CD4-positive, alpha-beta T cell (primary cell): Measurements from ENCODE around the gene NPAS3. TPM values are rescaled to one million over a fixed set of nuclear protein-coding genes. Genes with fewer than 3 reads are reported as not detected.

Experiments
- ATAC-seq: fragments of 200-7000 bp; cut with Tn5 transposase; one replicate; pipeline ENCODE4 v1.10.0; 2022; ENCODE audit warnings: mild to moderate bottlenecking; ENCODE audit not compliant: poor library complexity
- CTCF ChIA-PET: fragments of 350-600 bp; sonication (Branson Sonifier 250); formaldehyde crosslinking; loops from one replicate; lab custom pipeline; 2021; ENCODE audit warnings: antibody characterized with exemption, inconsistent platforms; lab: Charles Lee
- POLR2A ChIA-PET: fragments of 350-600 bp; sonication (Branson Sonifier 250); formaldehyde crosslinking; loops from one replicate; lab custom pipeline; 2021; ENCODE audit warnings: antibody characterized with exemption, inconsistent platforms; lab: Charles Lee
- DNase-seq, 14 experiments: peaks; one replicate each; pipeline ENCODE4 v3.0.0-alpha.2; 2013 to 2020; ENCODE audit warnings: mixed read lengths in 2 of 14
- H3K27ac ChIP-seq, 2 donors: one replicate each; pipeline versions ENCODE4 v1.5.1 to v1.7.0; 2013; ENCODE audit warnings: low read length in 2 of 2, low read depth in 1 of 2, mild to moderate bottlenecking in 1 of 2
- H3K27me3 ChIP-seq, 2 experiments: 1 replicate in 1 of 2; 2 replicates in 1 of 2; pipeline versions ENCODE4 v1.6.1 to v1.7.0; 2013; ENCODE audit warnings: low read length in 2 of 2, control low read depth in 1 of 2, mild to moderate bottlenecking in 1 of 2, moderate library complexity in 1 of 2; ENCODE audit not compliant: insufficient read depth in 2 of 2, control insufficient read depth in 1 of 2
- H3K36me3 ChIP-seq: one replicate; pipeline ENCODE4 v1.6.1; 2013; ENCODE audit warnings: low read length, control low read depth; ENCODE audit not compliant: insufficient read depth
- H3K4me1 ChIP-seq: one replicate; pipeline ENCODE4 v1.6.1; 2013; ENCODE audit warnings: low read length, control low read depth; ENCODE audit not compliant: insufficient read depth
- H3K4me3 ChIP-seq: one replicate; pipeline ENCODE4 v1.5.1; 2013; ENCODE audit warnings: mild to moderate bottlenecking, low read length, moderate library complexity
- H3K9me3 ChIP-seq, 2 experiments: 1 replicate in 1 of 2; 2 replicates in 1 of 2; pipeline versions ENCODE4 v1.6.1 to v1.7.0; 2013; ENCODE audit warnings: low read length in 2 of 2, mild to moderate bottlenecking in 2 of 2, control low read depth in 1 of 2, moderate library complexity in 1 of 2; ENCODE audit not compliant: control insufficient read depth in 1 of 2, insufficient read depth in 1 of 2
- H3K27ac Mint-ChIP-seq: one replicate; pipeline ENCODE4 v1.8.0; 2020; ENCODE audit warnings: mixed read lengths
- H3K27me3 Mint-ChIP-seq: one replicate; pipeline ENCODE4 v1.8.0; 2021; ENCODE audit warnings: mixed read lengths
- H3K36me3 Mint-ChIP-seq: one replicate; pipeline ENCODE4 v1.8.0; 2021; ENCODE audit warnings: low read depth, mixed read lengths
- H3K4me1 Mint-ChIP-seq: one replicate; pipeline ENCODE4 v1.8.0; 2021; ENCODE audit warnings: low read depth, mixed read lengths
- H3K4me3 Mint-ChIP-seq: one replicate; pipeline ENCODE4 v1.8.0; 2020; ENCODE audit warnings: mild to moderate bottlenecking, mixed read lengths
- H3K9me3 Mint-ChIP-seq: one replicate; pipeline ENCODE4 v1.8.0; 2020; ENCODE audit warnings: mixed read lengths
- CTCF ChIP-seq: fragments of 200-600 bp; IDR thresholded peaks from one replicate; pipeline ENCODE4 v1.8.0; 2022; ENCODE audit warnings: antibody characterized with exemption, mild to moderate bottlenecking
- intact Hi-C, 2 experiments: fragments of 100-400 bp; cut with DNase I in 1 of 2; cut with micrococcal nuclease in 1 of 2; formaldehyde crosslinking; loops; one replicate each; pipeline versions ENCODE4 v1.15.1 to v1.9.0; 2023 to 2025; cut with DNase I, micrococcal nuclease
- total RNA-seq, 174 experiments: library from RNA in 2 of 174; stranded (reverse) in 2 of 174; gene quantifications; one replicate each; pipeline ENCODE4 v1.2.3 and lab custom pipeline; 2021 to 2026

The NPAS3 gene
- total RNA-seq, 2 experiments from 2014 or later: not detected

DNA sequence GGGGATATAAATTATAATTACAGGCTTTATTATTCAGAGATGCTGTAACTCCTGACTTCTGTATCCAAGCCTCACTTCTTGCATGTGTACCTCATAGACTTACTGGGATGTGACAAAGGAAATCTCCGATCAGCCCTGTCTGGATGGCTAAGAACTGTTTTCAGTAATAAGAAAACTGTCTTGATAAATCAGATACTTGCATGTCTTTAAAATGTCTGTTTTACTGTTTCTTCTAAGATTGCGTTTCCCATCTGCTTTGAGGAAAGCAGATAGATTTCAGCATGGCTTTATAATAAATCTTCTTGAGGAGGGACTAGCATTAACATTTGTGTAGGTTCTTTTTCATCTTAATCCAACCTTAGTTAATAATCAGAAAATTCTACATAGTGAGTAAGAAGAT, 616.3 kb downstream of the NPAS3 start:
- Mint-ChIP-seq H3K27ac (no peak overlapping the region), H3K9me3 (no peaks in the 10 kb centered on the region), H3K27me3 (no peaks in the 10 kb centered on the region), H3K4me3 (no peak overlapping the region), H3K4me1 (no peaks in the 10 kb centered on the region), H3K36me3 (no peaks in the 10 kb centered on the region)
- TF ChIP-seq CTCF: no peak
- intact Hi-C loops: no loop called here
- Histone ChIP-seq H3K27ac (no peak overlapping the region), H3K9me3 (peaks cover 0 to 3% of the 10 kb centered on the region in 2 experiments), H3K4me1 (no peaks in the 10 kb centered on the region), H3K27me3 (no peaks in the 10 kb centered on the region), H3K4me3 (no peak overlapping the region), H3K36me3 (no peaks in the 10 kb centered on the region)
- ATAC-seq (no peak), DNase-seq (no peak)
- ChIA-PET POLR2A (no interaction called here), CTCF (no interaction called here)

GRCh38 chr14:33555710-33556350, 617.2 kb downstream of the NPAS3 start:
- POLR2A ChIA-PET: no interaction called here
- H3K4me3 Mint-ChIP-seq: no peak overlapping the region
- DNase-seq: no peak
- H3K27ac ChIP-seq: no peak overlapping the region
- CTCF ChIA-PET: no interaction called here
- no peaks in the 10 kb centered on the region for H3K4me1 ChIP-seq
- no peaks in the 10 kb centered on the region for H3K36me3 Mint-ChIP-seq
- no peaks in the 10 kb centered on the region for H3K27me3 Mint-ChIP-seq
- H3K27ac Mint-ChIP-seq: no peak overlapping the region
- H3K9me3 Mint-ChIP-seq: no peaks in the 10 kb centered on the region
- peaks cover 0 to 3% of the 10 kb centered on the region in 2 experiments for H3K9me3 ChIP-seq
- H3K36me3 ChIP-seq: no peaks in the 10 kb centered on the region
- intact Hi-C loops: no loop called here
- H3K4me1 Mint-ChIP-seq: no peaks in the 10 kb centered on the region
- no peaks in the 10 kb centered on the region for H3K27me3 ChIP-seq
- no peak for TF ChIP-seq CTCF
- no peak overlapping the region for H3K4me3 ChIP-seq
- no peak for ATAC-seq

GRCh38 chr14:33556382-33557121, 617.9 kb downstream of the NPAS3 start:
- Histone ChIP-seq H3K27me3 (no peaks in the 10 kb centered on the region), H3K36me3 (no peaks in the 10 kb centered on the region), H3K4me3 (no peak overlapping the region), H3K4me1 (no peaks in the 10 kb centered on the region), H3K27ac (no peak overlapping the region), H3K9me3 (peaks cover 0 to 3% of the 10 kb centered on the region in 2 experiments)
- no peaks in the 10 kb centered on the region for H3K36me3 Mint-ChIP-seq
- ATAC-seq (no peak), DNase-seq (no peak)
- CTCF ChIA-PET: no interaction called here
- H3K4me1 Mint-ChIP-seq: no peaks in the 10 kb centered on the region
- intact Hi-C loops: no loop called here
- H3K27ac Mint-ChIP-seq: no peak overlapping the region
- POLR2A ChIA-PET: no interaction called here
- no peak for TF ChIP-seq CTCF
- no peaks in the 10 kb centered on the region for H3K9me3 Mint-ChIP-seq
- no peaks in the 10 kb centered on the region for H3K27me3 Mint-ChIP-seq
- no peak overlapping the region for H3K4me3 Mint-ChIP-seq
